ENCODE data around the gene PRKD2. TPM values are rescaled to one million over a fixed set of nuclear protein-coding genes. Genes with fewer than 3 reads are reported as not detected.

Gene PRKD2
- total RNA-seq, 1 donor from 2014 or later = 101 TPM

DNA sequence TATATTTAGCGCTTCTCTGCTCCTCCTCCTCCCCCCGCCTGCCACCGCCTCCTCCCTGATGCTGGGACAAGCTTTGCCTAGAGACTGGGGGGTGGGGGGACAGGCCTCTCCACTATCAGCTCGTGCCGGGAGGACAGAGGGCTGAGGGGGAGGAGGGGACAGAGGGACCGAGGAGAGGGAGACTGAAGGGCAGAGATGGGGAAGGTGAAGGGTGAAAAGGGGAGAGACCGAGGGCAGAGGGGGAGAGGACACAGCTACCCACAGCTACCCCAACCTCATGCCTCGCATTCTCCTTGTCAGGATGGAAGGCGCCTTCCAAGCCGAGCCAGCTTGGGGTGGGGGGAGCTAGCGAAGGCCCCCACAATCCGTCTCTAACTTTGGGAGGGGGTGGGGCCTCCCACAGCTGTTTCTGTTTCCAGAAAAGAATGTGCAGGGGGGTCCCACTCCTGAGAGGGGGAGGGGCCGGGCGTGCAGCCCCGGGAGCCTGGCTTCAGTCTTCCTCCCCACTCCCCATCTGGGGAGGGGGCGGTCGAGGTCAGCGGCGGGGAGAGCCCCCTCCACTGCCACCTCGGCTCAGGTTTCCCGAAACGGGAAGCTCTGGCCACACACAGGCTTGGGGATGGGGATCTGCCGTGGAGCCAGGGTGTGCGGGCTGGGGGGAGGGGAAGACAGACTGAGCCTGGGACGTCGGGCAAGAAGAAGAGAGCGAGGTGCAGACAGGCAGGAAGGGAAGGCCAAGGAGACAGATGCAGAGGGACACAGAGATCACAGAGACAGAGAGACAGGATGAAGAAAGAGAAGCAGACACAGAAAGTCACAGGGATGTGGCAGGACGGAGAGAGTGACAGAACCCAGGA is 57.5 kb downstream of the PRKD2 start:
- intact Hi-C loops (cut with DNase I) = no loop called here
- peaks cover 15 to 23% of the 10 kb centered on the region in 2 donors for H3K4me1 ChIP-seq
- peak overlapping the region; percentile 70 to 96 for H3K4me3 ChIP-seq
- H3K27ac ChIP-seq = peak overlapping the region; percentile 87 to 96
- no peaks in the 10 kb centered on the region for H3K9me3 ChIP-seq
- H3K36me3 ChIP-seq = peaks cover 4 to 10% of the 10 kb centered on the region in 2 donors
- DNase-seq (ENCODE audit: low spot score in 2 of 2) = peak; percentile 25 to 73
- TF ChIP-seq CTCF (IDR thresholded peaks at IDR 0.05) = no peak
- no peaks in the 10 kb centered on the region for H3K27me3 ChIP-seq

- no peak for TF ChIP-seq CTCF (IDR thresholded peaks at IDR 0.05)
- Histone ChIP-seq H3K9me3 (no peaks in the 10 kb centered on the region), H3K4me1 (peaks cover 20 to 44% of the 10 kb centered on the region in 2 donors), H3K4me3 (no peak overlapping the region), H3K27ac (peak overlapping the region; percentile 58 to 88), H3K36me3 (peaks cover 16 to 26% of the 10 kb centered on the region in 2 donors), H3K27me3 (no peaks in the 10 kb centered on the region)
- no peak for DNase-seq (ENCODE audit: low spot score in 2 of 2)
- intact Hi-C loops (cut with DNase I) = no loop called here
These were observed 60.4 kb downstream of the PRKD2 start for GRCh38 chr19:46656541-46656940.

DNA sequence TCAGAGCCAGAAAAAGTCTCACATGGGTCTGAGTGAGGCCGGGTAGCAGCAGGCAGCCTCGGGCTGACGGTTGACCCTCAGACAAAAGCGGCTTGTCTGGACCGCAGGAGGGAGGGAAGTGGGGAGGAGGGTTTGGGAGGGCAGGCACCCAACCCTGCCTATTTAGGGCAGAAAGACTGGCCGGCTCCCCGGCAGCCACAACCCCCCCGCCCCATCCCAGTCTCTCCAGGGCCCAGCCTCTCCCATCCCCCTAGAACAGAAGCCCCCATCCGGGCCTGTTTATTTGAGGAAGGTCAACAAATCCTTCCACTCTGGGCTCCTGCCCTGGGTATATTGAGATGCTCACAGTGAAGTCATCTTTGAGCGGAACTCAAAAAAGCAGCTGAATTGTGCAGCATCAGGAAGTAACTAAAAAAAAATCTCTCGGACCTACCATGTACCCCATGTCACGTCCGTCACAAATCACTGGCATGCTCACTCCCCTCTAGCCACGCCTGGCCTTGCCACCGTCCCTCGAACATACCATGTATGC is 62.2 kb downstream of the PRKD2 start:
- H3K36me3 ChIP-seq = peaks cover 16 to 26% of the 10 kb centered on the region in 2 donors
- H3K4me3 ChIP-seq = peak overlapping the region; percentile 26 to 46
- H3K9me3 ChIP-seq = no peaks in the 10 kb centered on the region
- H3K27ac ChIP-seq = peak overlapping the region; percentile 88 to 92
- intact Hi-C loops (cut with DNase I) = no loop called here
- H3K27me3 ChIP-seq = no peaks in the 10 kb centered on the region
- TF ChIP-seq CTCF (IDR thresholded peaks at IDR 0.05) = no peak
- H3K4me1 ChIP-seq = peaks cover 19 to 43% of the 10 kb centered on the region in 2 donors
- peak in 1 of 2 donors; percentile 80 for DNase-seq (ENCODE audit: low spot score in 2 of 2)

- Histone ChIP-seq H3K9me3 (no peaks in the 10 kb centered on the region), H3K4me1 (peaks cover 21 to 38% of the 10 kb centered on the region in 2 donors), H3K36me3 (peaks cover 26 to 34% of the 10 kb centered on the region in 2 donors), H3K4me3 (no peak overlapping the region), H3K27me3 (no peaks in the 10 kb centered on the region), H3K27ac (peak overlapping the region; percentile 36 to 45)
- TF ChIP-seq CTCF (IDR thresholded peaks at IDR 0.05) = no peak
- intact Hi-C loops (cut with DNase I) = no loop called here
- no peak for DNase-seq (ENCODE audit: low spot score in 2 of 2)
These were observed 66.5 kb downstream of the PRKD2 start for GRCh38 chr19:46650445-46650844.

- peaks cover 26 to 34% of the 10 kb centered on the region in 2 donors for H3K36me3 ChIP-seq
- H3K9me3 ChIP-seq = no peaks in the 10 kb centered on the region
- no peak for DNase-seq (ENCODE audit: low spot score in 2 of 2)
- no peaks in the 10 kb centered on the region for H3K27me3 ChIP-seq
- peak overlapping the region in 1 of 2 donors; percentile 79 for H3K27ac ChIP-seq
- no peak overlapping the region for H3K4me3 ChIP-seq
- TF ChIP-seq CTCF (IDR thresholded peaks at IDR 0.05) = no peak
- intact Hi-C loops (cut with DNase I) = no loop called here
- H3K4me1 ChIP-seq = peaks cover 21 to 38% of the 10 kb centered on the region in 2 donors
These were observed 67.7 kb downstream of the PRKD2 start for GRCh38 chr19:46648961-46649960.

Data from ascending aorta (tissue), 2 donors.